IMR-90 (cell line): ENCODE results near the gene TMEM131. TPM values are rescaled to one million over a fixed set of nuclear protein-coding genes. Genes with fewer than 3 reads are reported as not detected.
A peak's percentile ranks its signal among the peaks of the same experiment; 100 is the strongest.

Experiments
- ATAC-seq: fragments of 200-7000 bp; cut with Tn5 transposase; 2 replicates; pipeline ENCODE4 v1.9.1; 2020; ENCODE audit warnings: low read depth, mild to moderate bottlenecking, moderate library complexity
- BruUV-seq: library from RNA; stranded (reverse); fragments of 400-500 nt; replicated peaks from 2 replicates; lab custom pipeline; 2021; lab: Mats Ljungman, UMichigan
- CTCF ChIA-PET: fragments of 300-600 bp; formaldehyde crosslinking; extraction: SDS; loops from one replicate; lab custom pipeline; 2021; ENCODE audit warnings: antibody characterized with exemption; lab: Yijun Ruan, JAX
- POLR2A ChIA-PET: fragments of 300-600 bp; sonication (Branson Sonifier 250); formaldehyde crosslinking; loops from one replicate; lab custom pipeline; 2022; ENCODE audit warnings: antibody characterized with exemption; ENCODE audit not compliant: unreplicated experiment; lab: Charles Lee
- DNase-seq: peaks from one replicate; pipeline ENCODE4 v3.0.0; 2013
- H2AFZ ChIP-seq: replicated peaks from 2 replicates; pipeline ENCODE3; 2013; ENCODE audit warnings: low read length, mild to moderate bottlenecking; ENCODE audit not compliant: poor library complexity
- H2AK5ac ChIP-seq: 2 replicates; pipeline ENCODE4 v1.6.1; 2013; ENCODE audit warnings: low read depth, low read length, inconsistent platforms
- H2AK9ac ChIP-seq: replicated peaks from 2 replicates; pipeline ENCODE3; 2013; ENCODE audit warnings: mild to moderate bottlenecking, low read depth, low read length, moderate library complexity; ENCODE audit not compliant: poor library complexity
- H2BK120ac ChIP-seq: 2 replicates; pipeline ENCODE4 v1.6.1; 2013; ENCODE audit warnings: low read depth, low read length, inconsistent platforms
- H2BK15ac ChIP-seq: 3 replicates; pipeline ENCODE4 v1.6.1; 2013; ENCODE audit warnings: low read depth, low read length, inconsistent platforms
- H2BK20ac ChIP-seq: 2 replicates; pipeline ENCODE4 v1.6.1; 2013; ENCODE audit warnings: low read depth, mild to moderate bottlenecking, inconsistent platforms, low read length, moderate library complexity
- H2BK5ac ChIP-seq: 2 replicates; pipeline ENCODE4 v1.6.1; 2013; ENCODE audit warnings: mild to moderate bottlenecking, low read depth, low read length, inconsistent platforms; ENCODE audit not compliant: poor library complexity, severe bottlenecking
- H3K14ac ChIP-seq: replicated peaks from 2 replicates; pipeline ENCODE4 v1.6.1; 2013; ENCODE audit warnings: low read depth, low read length, inconsistent platforms
- H3K18ac ChIP-seq: 2 replicates; pipeline ENCODE4 v1.6.1; 2013; ENCODE audit warnings: low read depth, low read length, control low read depth
- H3K23ac ChIP-seq: 2 replicates; pipeline ENCODE4 v1.6.1; 2013; ENCODE audit warnings: low read depth, low read length, inconsistent platforms
- H3K27ac ChIP-seq: 2 replicates; pipeline ENCODE4 v1.5.1; 2013; ENCODE audit warnings: mild to moderate bottlenecking, control low read depth, low read length; ENCODE audit not compliant: insufficient read depth
- H3K27me3 ChIP-seq: 2 replicates; pipeline ENCODE4 v1.6.1; 2013; ENCODE audit warnings: low read length; ENCODE audit not compliant: control insufficient read depth, insufficient read depth
- H3K36me3 ChIP-seq: 2 replicates; pipeline ENCODE4 v1.6.1; 2013; ENCODE audit warnings: low read length, mixed read lengths; ENCODE audit not compliant: control insufficient read depth, insufficient read depth
- H3K4ac ChIP-seq: 2 replicates; pipeline ENCODE4 v1.6.1; 2013; ENCODE audit warnings: low read depth, low read length, inconsistent platforms
- H3K4me1 ChIP-seq: 2 replicates; pipeline ENCODE4 v1.6.1; 2013; ENCODE audit warnings: low read length, mixed read lengths; ENCODE audit not compliant: control insufficient read depth, insufficient read depth
- H3K4me2 ChIP-seq: 2 replicates; pipeline ENCODE4 v1.6.1; 2013; ENCODE audit warnings: low read depth, mild to moderate bottlenecking, control low read depth, low read length, moderate library complexity
- H3K4me3 ChIP-seq: 2 replicates; pipeline ENCODE4 v1.5.1; 2013; ENCODE audit warnings: low read depth, mild to moderate bottlenecking, control low read depth, low read length, moderate library complexity; ENCODE audit not compliant: insufficient read depth
- H3K56ac ChIP-seq: 2 replicates; pipeline ENCODE4 v1.6.1; 2013; ENCODE audit warnings: low read length, inconsistent platforms; ENCODE audit not compliant: insufficient read depth; ENCODE audit errors: extremely low read depth
- H3K79me1 ChIP-seq, 2 experiments: 2 replicates each; pipeline ENCODE4 v1.6.1; 2013; ENCODE audit warnings: low read length in 2 of 2, inconsistent platforms in 1 of 2, low read depth in 1 of 2
- H3K9ac ChIP-seq: 2 replicates; pipeline ENCODE4 v1.6.1; 2013; ENCODE audit warnings: low read depth, low read length, control low read depth
- H3K9me1 ChIP-seq: 2 replicates; pipeline ENCODE4 v1.6.1; 2013; ENCODE audit warnings: low read length, inconsistent platforms; ENCODE audit not compliant: insufficient read depth
- H3K9me3 ChIP-seq: 2 replicates; pipeline ENCODE4 v1.6.1; 2013; ENCODE audit warnings: low read length; ENCODE audit not compliant: control insufficient read depth, insufficient read depth
- H4K20me1 ChIP-seq: 2 replicates; pipeline ENCODE4 v1.6.1; 2013; ENCODE audit warnings: low read length, inconsistent platforms; ENCODE audit not compliant: insufficient read depth
- H4K5ac ChIP-seq: 2 replicates; pipeline ENCODE4 v1.6.1; 2013; ENCODE audit warnings: mild to moderate bottlenecking, low read depth, low read length, control low read depth
- H4K8ac ChIP-seq, 2 experiments: 2 replicates each; pipeline ENCODE4 v1.6.1; 2013; ENCODE audit warnings: low read depth in 2 of 2, low read length in 2 of 2, control low read depth in 1 of 2, inconsistent platforms in 1 of 2
- H4K91ac ChIP-seq: 2 replicates; pipeline ENCODE4 v1.6.1; 2013; ENCODE audit warnings: low read depth, low read length, inconsistent platforms; ENCODE audit not compliant: insufficient read depth
- BHLHE40 ChIP-seq: fragments of 150-350 bp; IDR thresholded peaks from 2 replicates; pipeline ENCODE4 v1.6.1; 2016; ENCODE audit warnings: mild to moderate bottlenecking, low read depth, low read length
- CEBPB ChIP-seq: IDR thresholded peaks from 2 replicates; pipeline ENCODE4 v1.6.1; 2012; ENCODE audit warnings: low read depth, low read length, improper control_type of control experiment
- CHD1 ChIP-seq: IDR thresholded peaks from 2 replicates; pipeline ENCODE4 v1.6.1; 2012; ENCODE audit warnings: low read depth, low read length, improper control_type of control experiment
- FOS ChIP-seq: fragments of 150-350 bp; IDR thresholded peaks from 2 replicates; pipeline ENCODE4 v1.6.1; 2016; ENCODE audit warnings: low read depth, low read length
- MAFK ChIP-seq: IDR thresholded peaks from 2 replicates; pipeline ENCODE4 v1.6.1; 2012; ENCODE audit warnings: low read depth, low read length, improper control_type of control experiment
- MXI1 ChIP-seq: IDR thresholded peaks from 2 replicates; pipeline ENCODE4 v1.6.1; 2012; ENCODE audit warnings: low read depth, mild to moderate bottlenecking, low read length, moderate library complexity, borderline replicate concordance
- NFE2L2 ChIP-seq: fragments of 150-350 bp; IDR thresholded peaks from 2 replicates; pipeline ENCODE4 v1.6.1; 2016; ENCODE audit warnings: low read depth, mild to moderate bottlenecking, low read length
- POLR2A ChIP-seq: IDR thresholded peaks from 2 replicates; pipeline ENCODE4 v1.6.1; 2012; ENCODE audit warnings: mild to moderate bottlenecking, low read depth, low read length
- RFX5 ChIP-seq: IDR thresholded peaks from 2 replicates; pipeline ENCODE4 v1.8.0; 2012; ENCODE audit warnings: low read depth, mild to moderate bottlenecking, low read length, moderate library complexity
- SMC3 ChIP-seq: fragments of 150-350 bp; IDR thresholded peaks from 2 replicates; pipeline ENCODE4 v1.6.1; 2016; ENCODE audit warnings: low read depth, mild to moderate bottlenecking, antibody characterized with exemption, low read length, moderate library complexity
- USF2 ChIP-seq: fragments of 150-350 bp; IDR thresholded peaks from 2 replicates; pipeline ENCODE4 v1.6.1; 2017; ENCODE audit warnings: mild to moderate bottlenecking, antibody characterized with exemption, low read length, low read depth
- WGBS, 2 experiments: methylation state at CpG; one replicate each; pipeline versions ENCODE4 v1.1.5 to v1.1.7; 2013; ENCODE audit warnings: missing lambda C conversion rate in 2 of 2; ENCODE audit not compliant: insufficient read length in 1 of 2; ENCODE audit errors: extremely low coverage in 2 of 2; 5-methylcytosine and 5-hydroxymethylcytosine counted together
- dilution Hi-C: fragments of 300-500 bp; cut with HindIII; formaldehyde crosslinking; loops from one replicate; pipeline ENCODE4 v1.14.3; 2018; ENCODE audit warnings: low sequenced_read_pairs; ENCODE audit not compliant: unreplicated experiment
- in situ Hi-C: fragments of 300-500 bp; cut with MboI; formaldehyde crosslinking; loops from 3 replicates; pipeline ENCODE4 v1.14.3; 2019; ENCODE audit warnings: low sequenced_read_pairs, inconsistent platforms, mixed read lengths
- intact Hi-C: fragments of 100-400 bp; cut with micrococcal nuclease; formaldehyde crosslinking; loops from 2 replicates; pipeline ENCODE4 v1.10.0; 2022
- polyA plus RNA-seq, 3 experiments: library from polyadenylated mRNA; depleted of rRNA; stranded (reverse); fragments of >200 nt; gene quantifications; 2 replicates each; pipeline ENCODE4 v1.2.3, GENCODE V29; 2012; ENCODE audit warnings: low replicate concordance in 1 of 3
- total RNA-seq: library from RNA; depleted of rRNA; stranded (reverse); fragments of >200 nt; gene quantifications from 2 replicates; pipeline ENCODE4 v1.2.3, GENCODE V29; 2012
- TF ChIP-seq, protein P1 (sequence below): fragments of 150-350 bp; IDR thresholded peaks from 2 replicates; pipeline ENCODE4 v1.6.1; 2016; ENCODE audit warnings: low read depth, mild to moderate bottlenecking, low read length, moderate library complexity, borderline replicate concordance

The TMEM131 gene
- total and polyA plus RNA-seq, 2 of the 4 experiments (the other 2 are of a cell fraction) = 13.3 to 14.0 TPM

DNA sequence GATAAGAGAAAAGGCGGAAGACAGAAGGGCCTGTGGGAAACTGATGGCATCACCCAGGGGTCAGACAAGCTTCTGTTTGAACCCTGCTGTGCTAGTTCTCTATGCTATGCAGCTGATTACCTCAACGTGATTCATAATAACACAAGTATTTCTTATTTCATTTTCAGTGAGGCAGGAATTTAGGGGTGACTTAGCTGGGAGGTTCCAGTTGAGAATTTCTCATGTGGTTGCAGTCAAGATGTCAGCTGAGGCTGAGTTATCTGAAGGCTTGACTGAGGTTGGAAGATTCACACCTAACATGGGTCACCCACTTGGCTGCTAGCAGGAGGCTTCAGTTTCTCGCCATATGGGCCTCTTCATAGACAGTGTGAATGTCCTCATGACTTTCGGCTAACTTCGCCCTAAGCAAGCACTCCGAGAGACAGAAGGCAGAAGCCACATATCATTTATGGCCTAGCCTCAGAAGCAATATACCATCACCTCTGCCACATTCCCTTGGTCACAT, 34.0 kb upstream of the TMEM131 start:
- H3K4me3 ChIP-seq = no peak overlapping the region
- no peak overlapping the region for H3K23ac ChIP-seq
- H3K14ac ChIP-seq = no peak overlapping the region
- H3K79me1 ChIP-seq = no peaks in the 10 kb centered on the region
- no peaks in the 10 kb centered on the region for H4K20me1 ChIP-seq
- DNase-seq (peak; percentile 40), ATAC-seq (no peak)
- no peaks in the 10 kb centered on the region for H3K4me1 ChIP-seq
- ChIA-PET POLR2A (no interaction called here), CTCF (no interaction called here)
- H2AK9ac ChIP-seq = no peak overlapping the region
- H2BK15ac ChIP-seq = no peak overlapping the region
- no peak overlapping the region for H3K4ac ChIP-seq
- 94% methylated on average over 3 of the region's 6 CpGs; no CpG with 5 or more reads in 1 of the 2 experiments for WGBS, 2 experiments
- H3K9me1 ChIP-seq = no peaks in the 10 kb centered on the region
- BruUV-seq = no TSS peak
- dilution Hi-C loops (no loop called here), in situ Hi-C loops (no loop called here), intact Hi-C loops (no loop called here)
- H3K56ac ChIP-seq = no peak overlapping the region
- H4K5ac ChIP-seq = no peak overlapping the region
- H2BK120ac ChIP-seq = no peak overlapping the region
- no peak overlapping the region for H2BK20ac ChIP-seq
- no peak overlapping the region for H2AFZ ChIP-seq
- peaks cover 4% of the 10 kb centered on the region; the same call in 1 of the 2 replicates for H3K27me3 ChIP-seq
- no peak overlapping the region for H3K27ac ChIP-seq
- no peak overlapping the region for H4K8ac ChIP-seq
- no peak overlapping the region for H2AK5ac ChIP-seq
- H3K36me3 ChIP-seq = no peaks in the 10 kb centered on the region
- no peak overlapping the region for H2BK5ac ChIP-seq
- no peak overlapping the region for H3K9ac ChIP-seq
- H4K91ac ChIP-seq = no peak overlapping the region
- no peak overlapping the region for H3K18ac ChIP-seq
- H3K4me2 ChIP-seq = no peak overlapping the region
- TF ChIP-seq SMC3 (no peak), FOS (no peak), USF2 (no peak), MAFK (no peak), CEBPB (no peak), POLR2A (no peak), CHD1 (no peak), NFE2L2 (no peak), BHLHE40 (no peak), MXI1 (no peak), RFX5 (no peak)
- TF ChIP-seq, protein P1, sequence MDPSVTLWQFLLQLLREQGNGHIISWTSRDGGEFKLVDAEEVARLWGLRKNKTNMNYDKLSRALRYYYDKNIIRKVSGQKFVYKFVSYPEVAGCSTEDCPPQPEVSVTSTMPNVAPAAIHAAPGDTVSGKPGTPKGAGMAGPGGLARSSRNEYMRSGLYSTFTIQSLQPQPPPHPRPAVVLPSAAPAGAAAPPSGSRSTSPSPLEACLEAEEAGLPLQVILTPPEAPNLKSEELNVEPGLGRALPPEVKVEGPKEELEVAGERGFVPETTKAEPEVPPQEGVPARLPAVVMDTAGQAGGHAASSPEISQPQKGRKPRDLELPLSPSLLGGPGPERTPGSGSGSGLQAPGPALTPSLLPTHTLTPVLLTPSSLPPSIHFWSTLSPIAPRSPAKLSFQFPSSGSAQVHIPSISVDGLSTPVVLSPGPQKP = no peak
- no peaks in the 10 kb centered on the region for H3K9me3 ChIP-seq
